Tibial nerve (tissue), 4 donors: Measurements from ENCODE around the gene GRHL1.

Experiments
- CTCF ChIP-seq, 5 experiments: fragments of 200-600 bp in 3 of 5; fragments of 450-650 bp in 2 of 5; sonication (generic) in 3 of 5; IDR thresholded peaks; one replicate each; pipeline ENCODE4 v1.5.1; 2016 to 2019; ENCODE audit warnings: antibody characterized with exemption in 5 of 5, mild to moderate bottlenecking in 3 of 5, moderate library complexity in 2 of 5
- EP300 ChIP-seq, 2 donors: sonication (generic); formaldehyde crosslinking; IDR thresholded peaks; one replicate each; pipeline ENCODE4 v1.6.1; 2017; ENCODE audit warnings: antibody characterized with exemption in 2 of 2, mild to moderate bottlenecking in 1 of 2

- TF ChIP-seq CTCF (IDR thresholded peaks at IDR 0.05): no peak
- no peak for TF ChIP-seq EP300 (IDR thresholded peaks at IDR 0.05)
Observed at GRCh38 chr2:9908639-9909038, 42.9 kb upstream of the GRHL1 start.
